NCI-H510A (cell line): Measurements from ENCODE around the gene CLIC3.

Experiments used
- DNase-seq: peaks from one replicate; lab custom pipeline; 2025; lab: John Stamatoyannopoulos, UW

The CLIC3 gene

GRCh38 chr9:137000177-137000930, 4.0 kb upstream of the CLIC3 start:
- no peak for DNase-seq

DNA sequence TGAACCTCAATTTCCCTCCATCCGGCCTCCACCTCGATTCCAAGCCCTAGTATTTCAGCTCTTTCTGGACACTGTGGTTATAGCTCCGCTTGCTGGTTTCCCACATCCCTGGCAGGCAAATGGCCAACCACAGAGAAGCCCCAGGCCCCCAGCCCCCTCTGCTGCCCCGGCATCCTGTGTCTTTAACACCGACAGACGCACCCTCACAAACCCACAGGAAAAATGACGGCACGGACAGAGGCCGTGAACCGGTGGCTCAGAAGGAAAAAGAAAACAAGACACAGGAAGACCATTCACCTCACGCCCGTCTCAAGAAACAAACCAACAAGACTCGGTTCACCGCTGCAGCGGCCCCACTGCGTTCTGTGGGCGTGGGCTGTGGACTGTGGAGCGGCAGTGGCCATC, 1.5 kb upstream of the CLIC3 start:
- no peak for DNase-seq

DNA sequence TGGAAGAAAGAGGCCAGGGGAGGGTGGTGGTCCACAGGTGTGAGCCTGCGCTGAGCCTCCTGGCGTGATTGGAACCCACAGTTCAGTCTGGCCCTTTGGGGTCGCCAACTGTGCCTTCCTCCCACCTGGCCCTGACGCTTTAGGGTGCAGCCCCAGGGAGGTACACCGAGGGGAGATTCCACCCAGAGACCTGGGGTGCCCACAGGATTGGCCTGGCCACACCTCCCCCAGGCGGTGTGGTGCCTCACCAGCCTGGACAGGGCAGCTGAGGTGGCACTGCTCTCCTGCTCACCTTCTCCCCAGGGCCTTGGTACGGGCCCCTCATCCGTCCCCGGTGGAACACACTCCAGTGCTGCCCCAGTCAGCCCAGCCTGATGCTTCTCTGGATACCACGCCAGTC, 1.0 kb upstream of the CLIC3 start:
- DNase-seq: no peak

GRCh38 chr9:136995772-136996311, 526 bp downstream of the CLIC3 start:
- no peak for DNase-seq

DNA sequence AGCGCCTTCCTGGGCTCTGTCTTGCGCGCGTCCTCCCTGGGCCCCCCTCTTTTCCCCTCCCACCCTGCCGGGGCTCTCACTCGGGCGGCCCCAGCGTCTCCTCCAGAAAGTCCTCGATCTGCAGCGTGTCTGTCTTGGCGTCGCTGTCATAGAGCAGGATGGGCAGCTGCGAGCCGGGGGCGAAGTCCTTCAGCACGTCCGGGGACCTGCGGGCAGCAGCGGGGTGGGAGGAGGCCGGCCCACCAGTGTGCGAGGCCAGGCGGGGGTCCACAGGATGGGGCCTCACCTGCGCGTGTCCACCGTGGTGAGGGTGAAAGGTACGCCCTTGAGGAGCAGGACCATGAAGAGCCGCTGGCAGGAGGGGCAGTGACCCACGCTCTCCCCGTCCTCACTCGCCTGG, 1.0 kb downstream of the CLIC3 start:
- DNase-seq: no peak

DNA sequence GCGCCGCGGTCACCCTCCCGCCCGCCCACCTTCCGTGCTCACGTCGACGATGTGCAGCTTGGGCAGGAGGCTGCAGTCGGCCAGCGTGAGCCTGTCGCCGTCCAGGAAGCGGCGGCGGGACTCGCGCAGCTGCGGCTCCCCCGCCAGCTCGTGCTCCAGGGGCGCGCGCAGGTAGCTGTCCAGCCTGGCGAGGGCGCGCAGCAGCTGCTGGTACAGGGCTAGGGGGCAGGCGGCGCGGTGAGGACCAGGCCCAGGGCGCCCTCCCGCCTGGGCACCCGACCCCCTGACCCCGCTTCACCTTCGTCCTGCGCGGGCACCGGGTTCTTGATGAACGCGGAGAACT, 1.5 kb downstream of the CLIC3 start:
- DNase-seq: no peak

DNA sequence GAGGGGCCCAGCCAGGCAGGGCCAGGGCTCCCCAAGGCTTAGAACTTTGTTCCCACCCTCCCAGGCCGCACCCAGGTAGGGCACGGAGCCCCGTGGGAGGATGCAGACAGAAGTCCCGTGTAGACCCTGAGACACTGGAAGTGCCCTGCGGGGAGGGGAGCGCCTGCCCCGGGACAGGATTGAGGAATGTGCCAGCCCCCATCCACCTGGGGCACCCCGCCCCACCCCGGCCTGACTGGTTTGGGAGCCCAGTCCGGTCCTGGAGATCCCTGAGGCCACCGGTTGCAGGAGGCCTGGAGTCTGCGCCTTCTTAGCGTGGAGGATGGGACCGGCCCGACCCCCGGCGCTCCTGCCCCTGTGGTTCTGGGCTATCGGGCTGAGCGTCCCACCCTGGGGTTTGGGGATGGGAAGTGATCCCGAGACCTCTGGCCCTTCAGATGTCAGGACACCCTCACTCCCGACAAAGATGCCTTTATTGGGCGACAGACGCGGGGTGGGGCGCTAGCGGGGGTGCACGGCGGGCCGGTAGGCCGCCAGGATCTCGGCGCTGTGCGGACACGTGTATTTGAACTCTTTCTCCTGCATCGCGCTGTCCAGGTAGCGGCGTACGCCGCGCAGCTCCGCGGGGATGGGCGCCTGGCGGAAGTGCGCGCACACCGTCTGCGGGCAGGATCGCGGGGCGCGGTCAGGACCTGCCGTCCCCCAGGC, 2.0 kb downstream of the CLIC3 start:
- no peak for DNase-seq

- no peak for DNase-seq
Measured at GRCh38 chr9:136992819-136993369, 3.5 kb downstream of the CLIC3 start.

GRCh38 chr9:136991993-136992818, 4.2 kb downstream of the CLIC3 start, which contains the start of gene PAXX:
TSS of gene PAXX (plus strand) at chr9:136992422. CDS start at chr9:136992444, 22 bp downstream.
- DNase-seq: peak; percentile 68

- no peak for DNase-seq
Measured at GRCh38 chr9:136990242-136990911, 6.0 kb downstream of the CLIC3 start.

DNA sequence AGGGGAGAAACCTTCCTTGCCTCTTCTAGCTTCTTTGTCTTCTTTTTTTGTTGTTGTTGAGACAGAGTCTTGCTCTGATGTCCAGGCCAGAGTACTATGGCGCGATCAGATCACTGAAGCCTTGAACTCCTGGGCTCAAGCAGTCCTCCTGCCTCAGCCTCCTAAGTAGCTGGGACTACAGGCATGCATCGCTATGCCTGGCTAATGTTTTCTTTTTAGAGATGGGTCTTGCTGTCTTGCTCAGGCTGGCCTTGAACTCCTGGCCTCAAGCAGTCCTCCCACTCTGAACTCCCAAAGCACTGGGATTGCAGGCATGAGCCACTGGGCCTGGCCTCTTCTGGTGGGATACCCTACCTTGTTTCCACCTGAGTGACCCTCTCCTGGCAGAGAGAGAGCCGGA, 7.5 kb downstream of the CLIC3 start:
- DNase-seq: no peak

DNA sequence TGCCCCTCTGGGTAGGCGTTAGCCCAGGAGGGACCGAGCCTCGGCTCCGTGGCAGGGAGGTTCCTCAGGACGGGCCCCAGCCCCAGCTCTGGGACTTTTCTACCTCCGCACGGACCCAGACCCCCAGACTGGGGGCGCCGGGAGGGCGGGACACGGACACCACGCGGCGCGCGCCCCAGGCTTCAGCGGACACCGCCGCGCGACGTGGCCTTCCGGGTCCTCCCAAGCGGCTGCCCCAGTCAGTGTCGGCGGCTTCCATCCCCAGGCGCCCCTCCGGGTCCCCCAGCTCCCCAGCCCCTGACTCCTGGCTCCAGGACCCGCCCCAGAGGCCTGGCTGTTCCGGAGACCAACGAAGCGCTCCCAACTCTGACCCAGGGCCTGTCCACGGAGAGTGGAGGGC, 10.5 kb downstream of the CLIC3 start:
- no peak for DNase-seq

- no peak for DNase-seq
Measured at GRCh38 chr9:136985027-136985602, 11.3 kb downstream of the CLIC3 start.

GRCh38 chr9:136984464-136985026, 11.8 kb downstream of the CLIC3 start:
- DNase-seq: no peak

- no peak for DNase-seq
Measured at GRCh38 chr9:136983656-136984314, 12.6 kb downstream of the CLIC3 start.

DNA sequence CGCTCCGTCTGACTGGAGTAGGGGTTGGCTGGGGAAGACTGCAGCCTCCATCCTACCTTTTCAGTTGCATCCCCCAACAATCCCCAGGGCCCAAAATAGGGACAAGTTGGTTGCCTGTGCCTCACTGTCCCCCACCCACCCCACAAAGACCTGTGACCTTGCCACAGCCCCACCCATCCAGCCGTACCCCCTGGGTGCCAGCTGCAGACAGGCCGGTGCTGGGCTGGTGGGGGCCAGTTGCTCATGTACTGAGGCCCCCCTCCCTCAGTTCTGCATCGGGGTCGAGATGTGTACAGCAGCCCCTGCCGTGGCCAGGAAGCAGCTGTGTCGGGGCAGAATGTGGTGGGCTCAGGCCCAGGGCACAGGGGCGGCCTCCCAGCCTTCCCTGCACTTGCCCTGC, 13.2 kb downstream of the CLIC3 start:
- no peak for DNase-seq

DNA sequence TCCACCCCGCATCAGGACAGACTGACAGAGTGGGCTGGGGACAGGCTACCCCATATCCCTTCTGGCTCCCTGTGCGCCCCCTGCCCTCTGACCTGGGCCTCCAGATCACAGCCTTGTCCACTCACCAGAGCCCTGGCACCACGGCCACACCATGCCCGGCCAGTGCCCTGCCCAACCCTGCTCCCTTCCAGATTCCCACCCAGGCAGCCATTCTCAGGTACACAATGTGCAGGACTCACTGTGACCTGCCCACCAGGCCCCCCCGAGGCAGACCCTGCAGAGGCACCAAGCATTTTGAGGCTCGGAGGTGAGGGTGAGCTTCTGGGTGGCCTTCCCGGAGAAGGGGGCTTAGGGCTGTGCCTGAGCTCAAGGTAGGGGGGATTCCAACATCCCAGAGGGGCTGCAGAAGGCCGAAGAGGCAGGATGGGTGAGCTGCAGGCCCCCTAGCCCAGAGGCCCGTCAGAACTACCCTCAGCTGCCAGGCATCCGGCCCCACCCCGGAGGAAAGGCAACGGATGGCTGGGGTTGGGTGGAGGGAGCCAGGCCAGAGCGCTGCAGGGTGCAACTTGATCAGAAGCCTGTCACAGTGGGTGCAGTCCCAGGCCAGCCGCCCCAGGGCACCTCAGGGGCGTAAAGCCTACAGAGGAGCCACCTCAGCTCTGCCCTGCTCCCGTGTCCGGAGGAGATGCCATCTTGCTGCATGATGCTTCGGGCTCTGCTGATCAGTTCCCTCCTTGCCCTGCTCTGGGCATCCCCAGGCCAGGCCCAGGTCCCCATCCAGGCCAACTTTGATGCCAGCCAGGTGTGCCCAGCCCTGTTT, 13.9 kb downstream of the CLIC3 start, which contains the start of gene LCNL1:
Gene LCNL1, plus strand, starts transcription at position 762 of the 820 bp plus-strand sequence. CDS start 594 bp downstream, outside the sequence.
- no peak for DNase-seq

GRCh38 chr9:136981588-136982231, 14.7 kb downstream of the CLIC3 start:
- DNase-seq: no peak
